NCI-H1417 treated with DMSO at 0.1 percent for 48 hours (cell line): ENCODE data around the gene CYP19A1.

Source experiments
- DNase-seq: peaks from one replicate; lab custom pipeline; 2025; lab: John Stamatoyannopoulos, UW

CYP19A1 gene

DNA sequence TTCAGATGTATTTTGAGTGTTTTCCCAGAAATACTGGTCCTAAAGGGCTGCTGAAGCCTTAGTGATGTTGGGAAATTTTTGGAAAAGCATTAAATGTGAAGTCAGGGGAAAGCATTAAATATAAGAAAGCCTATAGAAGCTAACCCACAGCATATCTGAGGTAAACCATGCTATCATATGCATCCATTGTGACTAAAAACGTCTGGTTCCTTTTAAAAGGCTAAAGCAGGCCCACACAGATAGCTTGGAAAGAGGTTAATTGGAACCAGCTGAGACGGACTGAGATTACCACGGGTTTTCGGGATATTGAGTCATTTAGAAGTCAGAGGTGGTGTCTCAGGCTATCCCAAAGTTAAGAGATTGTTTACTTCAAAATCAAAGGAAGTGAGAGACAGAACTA, 78.2 kb downstream of the CYP19A1 start:
- no peak for DNase-seq

DNA sequence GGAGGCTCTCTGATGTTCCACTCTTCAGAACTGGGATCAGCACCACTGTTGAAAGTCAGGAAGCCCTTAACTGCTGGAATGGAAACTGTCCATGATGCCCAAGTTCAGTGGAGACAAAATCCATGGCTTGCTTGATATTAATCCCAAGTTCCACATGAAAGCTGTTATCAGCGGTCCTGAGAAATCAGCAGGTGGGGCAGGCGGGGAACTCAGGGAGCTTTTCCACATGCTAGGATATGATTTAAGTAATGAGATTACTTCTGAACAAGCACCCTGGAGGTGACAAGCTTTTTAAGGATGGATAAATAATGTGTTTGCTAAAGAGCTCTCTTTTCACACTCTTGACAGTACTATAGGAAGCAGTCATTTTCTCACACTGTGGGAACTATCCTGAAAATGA, 82.9 kb downstream of the CYP19A1 start:
- no peak for DNase-seq

DNA sequence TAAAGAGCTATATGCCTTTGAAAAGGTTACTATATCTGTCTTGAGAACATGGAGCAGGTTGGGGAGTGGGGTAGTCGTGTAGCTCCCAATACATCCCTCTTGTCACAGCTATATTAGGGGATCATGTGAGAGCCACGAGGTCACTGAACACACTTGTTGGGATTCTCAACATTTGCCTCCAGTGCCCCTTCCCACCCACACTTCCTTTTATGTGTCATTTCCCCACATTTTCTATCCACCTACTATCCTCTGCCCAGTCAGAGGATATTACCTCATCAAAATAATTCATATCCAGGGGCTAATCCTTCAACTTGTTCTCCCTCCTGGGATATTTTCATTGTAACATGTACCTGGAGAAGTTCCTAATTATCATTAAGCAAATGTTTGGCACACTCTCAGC, 85.0 kb downstream of the CYP19A1 start:
- DNase-seq: no peak

DNA sequence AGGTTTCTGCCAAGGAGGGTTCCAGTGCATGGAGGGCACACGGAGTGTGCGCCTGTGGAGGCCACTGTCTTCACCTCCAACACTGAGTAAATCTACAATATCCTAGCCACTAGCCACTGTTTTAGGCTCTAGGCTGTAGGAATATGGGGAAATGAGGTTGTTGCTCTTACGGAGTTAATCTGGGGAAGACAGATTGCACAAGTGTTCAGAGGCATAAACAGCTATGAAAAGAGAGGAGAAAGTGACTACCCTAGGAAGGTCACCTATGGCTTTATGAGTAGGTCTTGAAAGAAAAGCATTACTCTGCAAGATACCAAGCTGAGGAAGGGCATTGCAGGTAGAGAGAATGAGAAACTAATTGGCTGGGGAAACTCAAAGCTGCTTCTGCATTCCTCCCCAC, 85.7 kb downstream of the CYP19A1 start:
- no peak for DNase-seq

DNA sequence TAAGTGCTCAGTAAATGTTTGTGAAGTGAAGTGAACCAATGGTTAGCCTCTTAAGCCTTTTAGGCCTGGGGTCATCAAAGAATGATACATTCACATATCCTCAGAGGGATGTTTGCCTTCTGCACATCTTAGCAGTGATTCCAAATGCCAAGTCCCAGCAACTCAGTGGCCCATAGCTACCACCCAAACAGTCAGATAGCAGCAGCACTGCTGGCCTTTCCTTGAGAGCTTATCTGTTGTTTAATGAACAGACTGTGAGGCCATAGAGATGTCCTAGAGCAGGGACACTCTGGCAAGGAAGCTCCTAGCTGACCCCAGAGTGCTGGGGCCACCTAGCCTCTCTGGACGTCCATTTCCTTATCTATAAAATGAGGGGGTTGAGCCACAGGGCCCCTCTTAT, 86.8 kb downstream of the CYP19A1 start:
- no peak for DNase-seq

DNA sequence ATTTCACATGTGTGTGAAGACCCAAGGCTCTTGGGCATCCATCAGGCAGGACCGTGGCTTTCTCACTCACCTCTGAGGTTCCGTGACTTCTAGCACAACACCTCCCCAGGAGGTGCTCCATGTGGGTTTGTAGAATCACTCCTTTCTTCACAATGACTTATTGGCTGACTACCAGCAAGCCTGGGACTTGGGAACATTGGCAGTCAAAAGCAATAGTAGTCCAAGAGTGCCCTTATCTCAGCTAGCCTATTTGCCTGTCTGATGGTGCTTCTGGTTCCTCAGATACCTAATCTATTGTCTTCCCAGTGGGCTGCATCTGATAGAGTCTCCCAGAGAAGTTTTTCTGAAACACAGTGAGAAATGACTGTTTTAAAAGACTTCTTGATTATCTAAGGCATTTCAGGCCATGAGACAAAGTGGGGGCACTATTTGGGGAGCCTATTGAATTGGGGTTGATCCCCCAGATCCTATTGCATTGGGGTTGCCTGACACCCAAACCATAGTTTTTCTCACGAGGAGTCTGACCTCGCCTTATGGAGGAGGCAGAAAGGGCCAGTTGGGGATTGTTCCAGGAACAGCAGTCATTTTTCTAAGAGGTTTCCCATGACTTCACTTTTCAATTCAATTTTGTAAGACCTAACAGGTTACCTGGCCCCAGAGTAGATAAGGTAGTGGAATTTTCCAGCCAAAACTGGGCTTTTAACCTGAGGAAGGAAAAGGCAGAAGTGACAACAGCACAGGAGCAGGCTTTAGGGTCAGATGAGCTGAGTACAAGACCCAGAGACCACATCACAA, 88.0 kb downstream of the CYP19A1 start:
- DNase-seq: no peak

DNA sequence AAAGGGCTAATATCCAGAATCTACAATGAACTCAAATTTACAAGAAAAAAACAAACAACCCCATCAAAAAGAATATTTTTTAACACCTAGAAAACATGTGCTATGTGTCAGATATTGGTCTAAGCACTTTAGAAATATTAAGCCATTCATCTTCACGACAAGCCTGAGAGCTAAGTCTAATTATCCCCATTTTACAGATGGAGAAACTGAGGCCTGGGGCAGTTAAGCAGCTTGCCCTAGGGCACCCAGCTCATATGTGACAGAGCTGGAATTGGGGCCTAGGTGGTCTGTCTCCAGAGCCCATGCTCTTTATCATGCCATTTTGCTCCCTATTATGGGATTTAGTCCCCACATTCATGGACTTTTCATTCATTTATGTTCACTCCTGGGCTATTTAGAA, 92.8 kb downstream of the CYP19A1 start:
- no peak for DNase-seq

DNA sequence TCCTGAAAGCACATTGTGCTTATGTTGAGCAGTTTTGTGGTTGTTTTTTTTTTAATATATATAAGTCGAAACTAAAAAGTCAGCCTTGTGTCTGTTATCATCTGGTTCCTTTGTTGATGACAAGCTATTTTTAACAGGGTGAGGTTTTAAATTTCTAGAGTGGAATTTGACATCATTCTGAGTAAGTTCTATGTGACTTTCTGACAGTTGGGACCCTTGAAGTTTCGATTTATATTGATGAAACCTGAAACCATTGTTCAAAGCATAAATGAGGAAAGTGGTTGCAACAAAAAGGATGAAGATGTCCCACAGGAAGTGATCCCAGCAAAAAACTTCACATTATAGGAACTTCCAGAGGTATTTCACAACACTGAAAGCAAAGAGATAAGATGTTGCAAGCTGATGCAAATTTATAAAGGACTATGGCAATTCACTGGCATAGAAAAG, 94.0 kb downstream of the CYP19A1 start:
- no peak for DNase-seq

DNA sequence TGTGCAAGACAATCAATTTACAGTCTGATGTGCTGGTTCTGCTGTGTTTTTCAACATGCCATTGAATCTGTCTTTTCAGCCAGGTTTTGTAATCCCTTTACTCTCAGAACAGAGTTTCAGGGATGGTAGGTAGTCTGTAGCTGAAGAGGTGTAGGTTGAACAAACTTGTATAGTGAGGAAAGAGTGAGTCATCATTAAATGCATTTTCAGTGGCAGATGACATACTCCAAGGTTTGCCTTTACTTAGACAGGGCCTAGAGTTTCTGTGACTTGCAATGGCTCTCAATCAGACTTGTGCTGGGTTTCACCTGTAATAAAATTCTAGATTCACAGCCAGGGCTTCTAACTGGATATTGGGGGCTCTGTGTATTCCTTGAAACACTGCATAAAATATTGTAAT, 94.6 kb downstream of the CYP19A1 start:
- no peak for DNase-seq

DNA sequence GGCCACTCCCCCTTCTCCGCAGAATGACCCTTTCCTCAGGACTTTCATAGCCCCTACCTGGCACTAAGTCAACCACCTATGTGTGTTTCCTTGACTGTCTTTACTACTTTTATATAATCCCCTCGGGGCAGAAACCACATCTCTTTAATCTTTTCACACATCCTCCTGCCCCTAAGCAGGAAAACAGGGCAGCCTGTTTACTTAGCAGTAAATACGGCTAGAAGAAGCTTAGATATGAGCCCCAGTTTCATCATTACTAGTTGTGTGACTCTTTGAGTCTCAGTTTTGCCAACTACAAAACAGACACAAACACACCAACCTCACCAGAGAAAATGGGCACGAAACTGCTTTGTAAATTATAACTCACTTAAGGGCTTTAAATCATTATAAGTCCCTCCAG, 98.3 kb downstream of the CYP19A1 start:
- DNase-seq: no peak

DNA sequence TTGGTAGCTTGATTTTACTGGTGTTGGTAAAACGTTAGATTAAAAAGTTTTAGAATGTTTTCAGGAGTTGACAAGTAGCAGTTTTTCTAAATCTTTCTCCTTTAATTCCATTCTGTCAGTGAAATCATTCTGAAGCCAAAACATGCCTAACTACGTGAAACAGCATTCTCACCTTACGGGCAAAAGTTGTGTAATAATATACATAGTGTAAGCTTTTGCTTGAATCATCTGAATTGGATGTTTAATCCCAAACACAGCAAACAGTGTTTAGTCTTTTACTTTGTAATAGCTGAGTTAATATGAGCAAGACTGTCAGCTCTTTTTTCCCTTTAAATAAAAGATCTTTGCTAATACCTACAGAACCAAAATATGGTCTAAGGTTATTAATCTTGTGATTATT, 100.6 kb downstream of the CYP19A1 start:
- DNase-seq: no peak

DNA sequence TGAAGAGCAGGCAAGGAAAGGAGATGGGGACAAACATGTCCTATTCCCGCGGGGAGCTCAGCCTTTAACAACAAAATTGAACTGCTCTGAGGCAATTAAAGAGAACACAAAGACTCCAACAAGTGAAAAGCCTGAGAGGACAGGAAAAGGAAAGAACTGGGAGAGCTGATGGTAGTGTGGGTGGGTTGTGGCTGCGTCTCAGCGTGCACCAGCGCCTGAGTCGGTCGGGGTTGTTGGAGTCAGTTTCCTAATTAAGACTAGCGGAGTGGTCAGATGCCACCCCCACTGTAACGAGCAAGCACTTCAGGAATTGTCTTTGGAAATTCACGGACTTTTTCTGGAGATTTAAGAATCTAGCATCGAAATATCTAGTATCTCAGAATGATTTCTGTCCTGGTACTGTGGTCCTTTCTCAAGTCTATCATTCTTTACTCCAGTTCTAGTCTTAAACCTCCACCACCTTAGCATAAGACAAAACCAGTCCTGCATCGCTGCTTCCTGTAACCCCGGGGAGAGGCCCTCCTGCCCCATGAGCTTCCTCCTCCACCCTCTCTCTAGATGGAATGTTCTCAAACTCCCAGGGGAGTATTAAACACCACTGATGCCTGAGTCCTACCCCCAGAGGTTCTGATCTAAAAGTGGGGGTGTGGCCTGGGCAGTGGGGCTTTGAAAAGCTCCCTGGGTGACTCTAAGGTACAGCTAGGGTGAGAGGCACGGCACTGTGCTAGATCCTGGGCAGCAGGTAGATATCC, 104.0 kb downstream of the CYP19A1 start:
- DNase-seq: no peak

DNA sequence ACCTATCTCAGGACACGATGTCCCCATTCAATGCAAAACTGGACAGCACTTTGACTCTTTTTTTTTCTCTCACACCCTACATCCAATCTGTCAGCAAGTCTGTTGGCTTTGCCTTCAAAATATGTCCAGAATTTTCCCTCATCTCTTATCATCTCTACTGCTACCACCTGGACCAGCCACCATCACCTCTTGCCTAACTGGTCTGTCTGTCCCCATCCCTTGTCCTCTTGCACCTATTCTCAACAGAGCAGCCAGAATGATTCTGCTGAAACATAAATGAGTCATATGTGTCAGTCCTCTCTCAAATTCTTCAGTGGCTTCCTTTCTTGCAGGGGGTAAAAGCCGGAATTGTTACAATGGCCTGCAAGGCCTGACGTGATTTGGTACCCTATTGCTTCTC, 105.8 kb downstream of the CYP19A1 start:
- DNase-seq: no peak

DNA sequence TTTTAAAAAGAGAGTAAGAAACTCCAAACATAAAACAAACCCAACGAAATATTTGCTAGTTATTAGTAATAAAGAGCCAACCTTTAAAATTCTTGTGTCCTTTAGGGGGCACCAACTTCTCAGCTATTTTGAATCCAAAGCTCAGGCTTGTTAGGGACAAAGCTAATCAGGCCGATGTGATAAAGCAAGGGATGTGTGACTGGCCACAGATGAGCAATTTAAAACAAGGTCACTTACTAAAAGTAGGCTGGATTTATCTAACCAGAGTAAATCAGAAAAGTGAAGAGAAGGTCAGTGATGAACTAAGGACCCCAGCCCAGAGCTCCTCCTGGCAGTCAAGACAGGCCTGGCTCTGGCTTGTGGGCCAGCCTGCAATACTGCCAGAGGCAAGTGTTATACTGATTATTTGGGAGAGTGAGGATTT, 108.5 kb downstream of the CYP19A1 start:
- DNase-seq: no peak

DNA sequence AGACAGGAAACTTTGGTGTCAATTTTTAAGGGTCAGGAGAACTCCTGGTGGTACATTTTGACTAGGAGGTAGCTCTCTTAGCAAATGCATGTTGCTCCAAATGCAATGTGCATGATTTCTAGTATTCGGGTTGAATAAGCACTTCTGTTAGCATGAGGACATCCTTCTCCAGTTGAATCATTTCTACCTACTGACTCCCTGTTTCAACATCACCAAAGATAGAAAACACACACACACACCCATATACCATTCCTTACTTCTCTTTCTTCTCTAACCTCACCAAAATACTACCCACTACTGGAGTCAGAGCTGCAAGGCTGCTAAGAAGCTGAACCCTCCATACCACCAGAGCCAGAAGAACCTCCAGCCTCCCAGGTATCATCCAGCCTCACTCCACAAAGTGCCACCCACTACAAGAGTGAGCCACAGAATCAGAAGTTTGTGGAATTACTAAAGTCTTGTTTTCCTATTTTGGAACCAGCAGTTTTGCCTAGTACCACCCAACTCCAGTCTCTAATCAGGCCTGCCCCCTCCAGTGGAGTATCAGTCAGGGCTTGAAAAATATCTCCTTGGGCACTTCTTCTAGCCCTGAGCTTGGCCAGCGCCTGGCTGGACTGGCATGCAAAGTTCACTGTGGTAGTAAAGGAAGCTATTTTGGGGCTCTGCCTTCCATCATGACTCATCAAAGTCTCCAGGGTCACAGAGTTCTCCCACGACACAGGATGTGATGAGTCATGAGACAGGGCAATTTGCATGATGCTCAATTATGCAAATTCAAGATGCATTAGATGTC, 110.3 kb downstream of the CYP19A1 start:
- no peak for DNase-seq

DNA sequence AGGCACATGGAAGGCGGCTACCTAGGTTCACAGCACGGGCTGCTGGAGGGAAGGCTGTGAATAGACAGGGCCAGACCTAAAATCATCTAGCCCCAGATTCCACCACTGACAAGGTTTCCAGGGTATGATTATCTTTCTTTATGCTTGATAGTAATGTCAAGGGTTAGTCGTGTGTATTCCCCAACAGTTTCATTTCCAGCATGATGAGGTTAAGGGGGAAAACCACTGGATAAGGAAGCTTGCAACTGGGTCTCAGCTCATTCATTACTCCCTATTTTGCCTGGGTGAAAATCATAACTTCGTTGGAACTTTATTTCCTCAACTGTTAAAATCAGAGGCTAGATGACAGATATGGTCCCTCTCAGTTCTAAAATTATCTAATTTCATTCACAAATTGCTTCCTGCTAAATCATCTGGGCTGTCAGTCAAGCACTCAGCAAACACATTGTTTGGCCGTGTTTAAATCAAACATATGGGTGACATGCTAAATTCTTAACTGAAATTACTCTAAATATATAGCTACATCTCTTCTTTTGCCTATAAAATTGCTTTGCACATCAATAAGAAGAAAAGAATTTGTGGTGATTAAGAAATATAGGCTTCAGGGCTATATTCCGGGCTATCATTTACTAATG, 111.7 kb downstream of the CYP19A1 start:
- DNase-seq: no peak

DNA sequence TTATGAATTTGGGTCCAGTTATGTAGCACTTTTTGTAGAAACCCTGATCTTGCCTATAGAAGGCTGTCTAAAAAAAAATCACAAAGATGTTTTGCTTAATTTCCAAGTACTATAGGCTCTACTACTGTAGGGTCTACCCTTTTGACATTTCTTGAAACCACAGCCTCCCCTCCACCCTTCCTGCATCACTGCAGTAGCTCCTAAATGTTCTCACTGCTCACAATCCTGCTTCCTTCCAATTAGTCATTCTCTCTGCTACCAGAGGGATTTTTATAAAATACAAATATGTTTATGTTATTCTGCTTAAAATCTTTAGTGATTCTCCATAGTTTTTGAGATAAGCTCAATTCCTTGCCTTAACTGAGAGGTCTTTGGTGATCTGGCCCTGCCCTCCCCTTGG, 114.0 kb downstream of the CYP19A1 start:
- no peak for DNase-seq

DNA sequence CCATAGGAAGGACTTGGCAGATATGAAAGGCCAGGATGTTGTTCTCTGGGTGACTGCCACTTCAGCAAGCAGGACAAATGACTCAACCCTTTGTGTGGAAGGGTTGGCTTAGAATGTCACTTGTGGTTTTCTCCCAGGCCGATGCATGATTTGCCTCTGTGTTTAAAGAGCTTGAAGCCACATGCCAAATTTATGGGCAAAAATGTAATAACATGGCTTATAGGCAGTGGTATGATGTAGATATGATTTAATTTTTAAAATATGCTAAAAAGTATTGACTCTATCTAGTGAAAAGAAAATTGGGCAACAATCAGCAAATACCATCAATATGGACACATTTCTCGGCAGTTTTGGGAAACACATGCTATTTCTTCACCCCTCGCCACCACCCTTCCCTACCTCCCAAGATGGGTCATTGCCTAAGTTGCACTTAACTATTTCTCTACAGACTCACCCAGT, 114.6 kb downstream of the CYP19A1 start:
- DNase-seq: no peak

DNA sequence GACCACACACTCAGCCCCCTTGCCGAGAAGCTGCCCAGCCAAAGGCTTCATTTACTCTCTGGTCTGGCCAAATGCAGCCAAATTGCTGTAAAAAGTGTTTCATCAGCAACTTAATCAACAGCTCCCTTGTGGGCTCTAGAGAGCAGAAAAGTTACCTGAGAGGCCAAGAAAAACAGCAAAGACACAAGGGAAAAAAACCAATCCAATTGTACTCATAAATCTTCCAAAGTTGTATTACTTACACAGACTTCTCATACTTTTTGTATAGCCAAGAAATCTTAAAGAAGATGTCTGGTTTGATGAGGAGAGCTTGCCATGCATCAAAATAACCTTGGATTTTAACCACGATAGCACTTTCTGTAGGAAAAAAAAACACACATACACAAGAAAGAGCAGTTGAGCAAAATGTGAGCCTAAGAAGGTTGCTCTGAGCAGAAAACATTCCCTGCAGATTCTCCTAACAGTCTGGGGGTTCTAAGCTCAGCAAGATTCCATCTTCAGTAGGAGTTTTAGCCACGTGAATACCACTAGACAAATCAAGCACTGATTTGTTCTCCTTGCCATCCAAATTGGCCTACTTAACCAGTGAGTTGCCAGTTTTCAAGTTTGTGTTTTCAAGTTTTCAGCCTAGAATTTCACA, 120.0 kb downstream of the CYP19A1 start:
- DNase-seq: no peak

DNA sequence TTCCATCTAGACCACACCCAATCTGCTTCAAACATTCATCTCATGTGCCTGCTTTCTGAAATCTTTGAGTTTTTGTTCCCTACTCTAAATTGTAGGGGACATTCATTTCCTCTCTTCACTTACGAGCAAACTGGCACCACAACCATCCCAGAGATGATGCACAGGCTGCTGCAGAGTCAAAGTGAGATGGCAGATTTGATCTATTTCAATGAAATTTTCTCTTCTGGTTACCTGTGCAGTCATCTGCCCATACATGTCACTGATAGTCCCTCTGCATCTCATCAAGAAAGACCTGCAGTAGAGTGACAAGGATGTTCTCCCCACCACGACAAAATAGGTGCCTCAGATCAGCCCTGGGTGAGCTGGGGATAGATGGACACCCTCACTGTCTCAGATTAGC, 125.5 kb downstream of the CYP19A1 start:
- DNase-seq: no peak

DNA sequence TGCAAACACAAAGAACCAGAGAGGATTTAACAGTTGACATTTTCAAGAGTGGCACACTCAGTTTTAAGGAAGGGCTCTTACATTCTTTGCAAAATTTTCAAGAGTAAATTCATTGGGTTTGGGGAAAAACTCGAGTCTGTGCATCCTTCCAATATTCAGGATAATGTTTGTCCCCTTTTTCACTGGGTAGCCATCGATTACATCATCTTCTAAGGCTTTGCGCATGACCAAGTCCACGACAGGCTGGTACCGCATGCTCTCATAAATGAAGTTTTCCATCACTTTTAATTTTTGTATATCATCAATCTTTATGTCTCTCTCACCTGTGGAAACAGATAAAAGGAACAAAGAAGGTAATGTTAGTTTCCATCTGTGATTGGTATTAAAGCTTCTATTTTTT, 126.2 kb downstream of the CYP19A1 start:
- DNase-seq: no peak
